ENCODE results near the gene MFN2. TPM values are rescaled to one million over a fixed set of nuclear protein-coding genes. Genes with fewer than 3 reads are reported as not detected.
"Not testable (repeated sequence)": the region's sequence is repeated elsewhere in the genome, so short reads cannot be mapped to it uniquely, and the experiment has no call there.

MFN2 gene
- total RNA-seq, 4 donors from 2014 or later: 176 to 282 (median 217) TPM

GRCh38 chr1:12035312-12035711 lies 55.1 kb downstream of the MFN2 start:
- peaks cover 0 to 5% of the 10 kb centered on the region in 2 donors for H3K36me3 ChIP-seq
- in situ Hi-C loops (cut with MboI; ENCODE audit: low sequenced_read_pairs in 4 of 4) (no loop called here), intact Hi-C loops (cut with DNase I; ENCODE audit: low total_unique reads) (no loop called here)
- H3K27ac ChIP-seq: no peak overlapping the region
- H3K27me3 ChIP-seq: no peaks in the 10 kb centered on the region
- no peak overlapping the region for H3K4me3 ChIP-seq
- no peak for DNase-seq
- no peaks in the 10 kb centered on the region for H3K9me3 ChIP-seq
- no peak for ATAC-seq
- TF ChIP-seq CTCF (IDR thresholded peaks at IDR 0.05 in 4 of 5, conservative IDR thresholded peaks at IDR 0.05 in 1 of 5) (no peak), POLR2A (IDR thresholded peaks at IDR 0.05) (no peak)
- no peaks in the 10 kb centered on the region for H3K4me1 ChIP-seq

GRCh38 chr1:12037486-12038355 lies 57.5 kb downstream of the MFN2 start:
- TF ChIP-seq CTCF (IDR thresholded peaks at IDR 0.05 in 4 of 5, conservative IDR thresholded peaks at IDR 0.05 in 1 of 5) (no peak), POLR2A (IDR thresholded peaks at IDR 0.05) (no peak)
- Histone ChIP-seq H3K27me3 (no peaks in the 10 kb centered on the region), H3K4me1 (no peaks in the 10 kb centered on the region), H3K36me3 (no peaks in the 10 kb centered on the region), H3K27ac (no peak overlapping the region), H3K9me3 (no peaks in the 10 kb centered on the region), H3K4me3 (no peak overlapping the region)
- DNase-seq (no peak), ATAC-seq (no peak)
- intact Hi-C loops (cut with DNase I; ENCODE audit: low total_unique reads): no loop called here
- in situ Hi-C loops (cut with MboI; ENCODE audit: low sequenced_read_pairs in 4 of 4): no loop called here

GRCh38 chr1:12038356-12039163 lies 58.3 kb downstream of the MFN2 start:
- intact Hi-C loops (cut with DNase I; ENCODE audit: low total_unique reads) (no loop called here), in situ Hi-C loops (cut with MboI; ENCODE audit: low sequenced_read_pairs in 4 of 4) (no loop called here)
- H3K36me3 ChIP-seq: no peaks in the 10 kb centered on the region
- H3K9me3 ChIP-seq: no peaks in the 10 kb centered on the region
- no peak overlapping the region for H3K27ac ChIP-seq
- H3K27me3 ChIP-seq: no peaks in the 10 kb centered on the region
- ATAC-seq (no peak), DNase-seq (no peak)
- H3K4me3 ChIP-seq: no peak overlapping the region
- TF ChIP-seq CTCF (IDR thresholded peaks at IDR 0.05 in 4 of 5, conservative IDR thresholded peaks at IDR 0.05 in 1 of 5): no peak
- no peak for TF ChIP-seq POLR2A (IDR thresholded peaks at IDR 0.05)
- H3K4me1 ChIP-seq: no peaks in the 10 kb centered on the region

GRCh38 chr1:12039164-12039525 lies 58.9 kb downstream of the MFN2 start:
- no peak overlapping the region for H3K4me3 ChIP-seq
- intact Hi-C loops (cut with DNase I; ENCODE audit: low total_unique reads): no loop called here

GRCh38 chr1:12039824-12040456 lies 59.7 kb downstream of the MFN2 start:
- in situ Hi-C loops (cut with MboI; ENCODE audit: low sequenced_read_pairs in 4 of 4); H3K27me3 ChIP-seq; H3K4me1 ChIP-seq; DNase-seq; H3K4me3 ChIP-seq; H3K9me3 ChIP-seq; H3K36me3 ChIP-seq; intact Hi-C loops (cut with DNase I; ENCODE audit: low total_unique reads); ATAC-seq; H3K27ac ChIP-seq: not testable (repeated sequence)

More at GRCh38 chr1:12039164-12039525, 58.9 kb downstream of the MFN2 start:
- ATAC-seq (no peak), DNase-seq (no peak)
- in situ Hi-C loops (cut with MboI; ENCODE audit: low sequenced_read_pairs in 4 of 4): no loop called here
- H3K27ac ChIP-seq: no peak overlapping the region
- H3K9me3 ChIP-seq: no peaks in the 10 kb centered on the region
- peaks cover 0 to 2% of the 10 kb centered on the region in 2 donors for H3K4me1 ChIP-seq
- no peaks in the 10 kb centered on the region for H3K36me3 ChIP-seq
- H3K27me3 ChIP-seq: no peaks in the 10 kb centered on the region
- TF ChIP-seq POLR2A (IDR thresholded peaks at IDR 0.05) (no peak), CTCF (IDR thresholded peaks at IDR 0.05 in 4 of 5, conservative IDR thresholded peaks at IDR 0.05 in 1 of 5) (no peak)

Data from gastrocnemius medialis (tissue), 4 donors.